ENCODE results near the gene PRR22.
A peak's percentile ranks its signal among the peaks of the same experiment; 100 is the strongest.

DNA sequence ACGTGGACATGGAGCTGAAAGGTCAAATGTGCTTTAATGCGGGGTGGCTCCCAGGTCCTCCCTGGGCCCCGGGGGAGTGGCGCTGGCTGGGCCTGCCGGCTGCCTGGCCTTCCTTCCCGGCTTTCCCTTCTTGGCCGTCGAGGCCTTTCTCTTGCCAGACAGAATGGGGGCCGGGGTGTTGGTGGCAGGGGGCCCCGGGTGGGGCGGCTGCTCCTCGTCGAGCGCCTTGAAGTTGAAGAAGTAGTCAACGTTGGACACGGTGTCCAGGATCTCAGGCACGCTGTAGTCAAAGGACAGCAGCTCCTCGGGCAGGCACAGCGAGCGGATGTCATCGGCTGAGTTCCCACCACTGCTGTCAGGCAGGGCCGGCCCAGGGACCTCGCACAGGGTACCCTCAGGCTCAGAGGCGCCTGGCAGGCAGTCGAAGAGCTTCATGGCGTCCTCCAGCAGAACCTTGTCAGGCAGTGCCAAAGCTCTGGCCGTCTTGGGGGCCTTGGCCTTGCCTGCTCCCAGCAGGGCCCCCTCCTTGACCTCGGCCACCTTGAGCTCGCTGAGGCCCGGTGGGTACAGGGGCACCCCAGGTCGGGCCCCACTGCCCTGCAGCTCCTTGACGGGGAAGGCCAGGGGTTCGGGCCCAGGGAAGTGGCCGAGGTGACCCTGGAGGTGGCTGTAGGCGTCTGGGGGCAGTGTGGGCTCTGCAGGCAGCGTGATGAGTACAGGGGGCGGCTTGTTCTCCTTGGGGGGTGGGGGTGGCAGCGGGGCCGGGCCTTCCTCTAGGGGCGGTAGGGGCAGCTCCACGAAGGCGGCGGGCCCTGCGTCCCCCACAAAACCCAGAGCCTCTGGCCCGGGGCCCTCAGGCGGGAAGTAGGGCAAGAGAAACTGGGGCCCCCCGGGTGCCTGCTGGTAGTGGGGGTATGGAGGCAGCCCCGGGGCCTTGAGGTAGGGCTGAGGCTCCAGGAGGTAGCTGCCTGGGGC, 1.3 kb downstream of the PRR22 start:
- TF ChIP-seq EZH2 (IDR thresholded peaks at IDR 0.05) (no peak), POLR2AphosphoS5 (IDR thresholded peaks at IDR 0.05; ENCODE audit: borderline replicate concordance, low read depth, low read length) (0 out of 2 replicates have a peak, but pooled peaks have one; percentile 14)

Data from SK-N-MC (cell line).